Measurements from ENCODE around the gene CMC1. TPM values are rescaled to one million over a fixed set of nuclear protein-coding genes. Genes with fewer than 3 reads are reported as not detected.
"Not testable (repeated sequence)": the region's sequence is repeated elsewhere in the genome, so short reads cannot be mapped to it uniquely, and the experiment has no call there.

The CMC1 gene
- total RNA-seq, 4 donors from 2014 or later: 7.0 to 39.6 (median 16.1) TPM

DNA sequence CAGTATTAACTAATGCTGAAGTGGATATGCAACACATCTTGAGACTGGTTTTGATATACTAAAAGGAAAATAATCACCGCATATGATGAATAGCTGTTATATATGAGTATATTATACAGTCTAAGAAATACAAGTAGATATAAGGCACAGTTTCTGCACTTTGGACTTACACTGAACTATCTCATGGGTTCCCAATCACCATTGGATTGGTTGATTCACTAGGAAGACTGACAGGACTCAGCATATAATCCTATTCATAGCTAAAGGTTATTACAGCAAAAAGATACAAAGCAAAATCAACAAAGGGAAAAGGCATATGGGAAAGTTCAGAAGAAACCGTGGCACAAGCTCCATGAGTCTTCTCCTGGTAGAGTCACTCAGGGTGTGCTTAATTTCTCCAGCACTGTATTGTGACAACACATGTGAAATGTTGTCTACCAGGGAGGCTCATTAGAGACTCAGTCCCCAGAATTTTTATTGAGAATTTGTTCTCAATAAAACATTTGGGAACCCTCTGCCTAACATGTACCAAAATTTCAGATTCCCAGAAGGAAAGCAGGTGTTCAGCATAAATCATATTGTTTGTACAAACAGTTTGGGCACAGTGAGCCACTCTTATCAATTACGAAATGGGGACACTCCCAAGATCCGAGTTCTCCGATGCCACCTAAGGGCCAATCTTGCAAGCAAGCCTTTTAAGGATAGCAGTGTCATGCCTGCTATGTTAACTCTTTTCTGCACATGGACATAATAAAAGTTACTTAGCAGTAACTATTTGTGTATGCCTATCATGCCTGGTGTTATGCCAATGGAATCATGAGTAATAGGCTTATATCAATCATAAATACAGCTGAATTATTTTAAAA is 26.8 kb downstream of the CMC1 start:
- Histone ChIP-seq H3K27ac (no peak overlapping the region), H3K4me1 (no peaks in the 10 kb centered on the region), H3K36me3 (peaks cover 0 to 27% (median 0%) of the 10 kb centered on the region in 3 donors), H3K27me3 (no peaks in the 10 kb centered on the region), H3K4me3 (no peak overlapping the region), H3K9me3 (peaks cover 0 to 7% (median 3%) of the 10 kb centered on the region in 4 donors)
- TF ChIP-seq POLR2A (IDR thresholded peaks at IDR 0.05): no peak
- TF ChIP-seq, protein P1, sequence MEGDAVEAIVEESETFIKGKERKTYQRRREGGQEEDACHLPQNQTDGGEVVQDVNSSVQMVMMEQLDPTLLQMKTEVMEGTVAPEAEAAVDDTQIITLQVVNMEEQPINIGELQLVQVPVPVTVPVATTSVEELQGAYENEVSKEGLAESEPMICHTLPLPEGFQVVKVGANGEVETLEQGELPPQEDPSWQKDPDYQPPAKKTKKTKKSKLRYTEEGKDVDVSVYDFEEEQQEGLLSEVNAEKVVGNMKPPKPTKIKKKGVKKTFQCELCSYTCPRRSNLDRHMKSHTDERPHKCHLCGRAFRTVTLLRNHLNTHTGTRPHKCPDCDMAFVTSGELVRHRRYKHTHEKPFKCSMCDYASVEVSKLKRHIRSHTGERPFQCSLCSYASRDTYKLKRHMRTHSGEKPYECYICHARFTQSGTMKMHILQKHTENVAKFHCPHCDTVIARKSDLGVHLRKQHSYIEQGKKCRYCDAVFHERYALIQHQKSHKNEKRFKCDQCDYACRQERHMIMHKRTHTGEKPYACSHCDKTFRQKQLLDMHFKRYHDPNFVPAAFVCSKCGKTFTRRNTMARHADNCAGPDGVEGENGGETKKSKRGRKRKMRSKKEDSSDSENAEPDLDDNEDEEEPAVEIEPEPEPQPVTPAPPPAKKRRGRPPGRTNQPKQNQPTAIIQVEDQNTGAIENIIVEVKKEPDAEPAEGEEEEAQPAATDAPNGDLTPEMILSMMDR (IDR thresholded peaks at IDR 0.05): peak in 3 of 6 experiments; percentile 33 to 56 (median 36)
- DNase-seq: peak in 1 of 3 donors; percentile 64

DNA sequence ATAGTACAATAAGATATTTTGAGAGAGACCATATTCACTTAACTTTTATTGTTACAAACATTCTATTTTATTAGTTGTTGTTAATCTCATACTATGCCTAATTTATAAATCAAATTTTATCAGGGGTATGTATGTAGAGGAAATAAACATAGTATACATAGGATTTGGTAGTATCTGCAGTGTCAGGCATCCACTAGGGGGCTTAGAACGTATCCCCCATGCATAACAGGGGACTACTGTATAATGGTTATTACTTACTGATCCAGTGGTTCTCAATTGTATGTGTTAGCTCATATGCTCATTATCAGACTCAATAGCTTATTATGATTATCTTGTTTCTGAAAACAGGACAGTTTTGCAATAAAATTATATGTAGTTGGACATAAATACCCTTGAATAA is 27.6 kb downstream of the CMC1 start:
- peaks cover 0 to 32% (median 0%) of the 10 kb centered on the region in 3 donors for H3K36me3 ChIP-seq
- no peak for DNase-seq
- no peak for TF ChIP-seq POLR2A (IDR thresholded peaks at IDR 0.05)
- TF ChIP-seq, protein P1 (IDR thresholded peaks at IDR 0.05): no peak
- H3K9me3 ChIP-seq: peaks cover 0 to 7% (median 3%) of the 10 kb centered on the region in 4 donors
- no peaks in the 10 kb centered on the region for H3K27me3 ChIP-seq
- no peak overlapping the region for H3K27ac ChIP-seq
- H3K4me1 ChIP-seq: no peaks in the 10 kb centered on the region
- no peak overlapping the region for H3K4me3 ChIP-seq

DNA sequence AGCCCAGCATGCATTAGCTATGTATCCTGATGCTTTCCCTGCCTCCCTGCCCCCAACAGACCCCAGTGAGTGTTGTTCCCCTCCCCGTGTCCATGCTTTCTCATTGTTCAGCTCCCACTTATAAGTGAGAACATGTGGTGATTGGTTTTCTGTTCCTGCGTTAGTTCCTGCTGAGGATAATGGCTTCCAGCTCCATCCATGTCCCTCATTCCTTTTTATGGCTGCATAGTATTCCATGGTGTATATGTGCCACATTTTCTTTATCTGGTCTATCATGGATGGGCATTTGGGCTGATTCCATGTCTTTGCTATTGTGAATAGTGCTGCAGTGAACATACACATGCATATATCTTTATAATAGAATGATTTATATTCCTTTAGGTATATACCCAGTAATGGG is 28.5 kb downstream of the CMC1 start:
- not testable (repeated sequence) for H3K27me3 ChIP-seq, DNase-seq, H3K9me3 ChIP-seq, H3K4me3 ChIP-seq, H3K27ac ChIP-seq, H3K4me1 ChIP-seq
- H3K36me3 ChIP-seq: peaks cover 0 to 36% (median 0%) of the 10 kb centered on the region in 3 donors

DNA sequence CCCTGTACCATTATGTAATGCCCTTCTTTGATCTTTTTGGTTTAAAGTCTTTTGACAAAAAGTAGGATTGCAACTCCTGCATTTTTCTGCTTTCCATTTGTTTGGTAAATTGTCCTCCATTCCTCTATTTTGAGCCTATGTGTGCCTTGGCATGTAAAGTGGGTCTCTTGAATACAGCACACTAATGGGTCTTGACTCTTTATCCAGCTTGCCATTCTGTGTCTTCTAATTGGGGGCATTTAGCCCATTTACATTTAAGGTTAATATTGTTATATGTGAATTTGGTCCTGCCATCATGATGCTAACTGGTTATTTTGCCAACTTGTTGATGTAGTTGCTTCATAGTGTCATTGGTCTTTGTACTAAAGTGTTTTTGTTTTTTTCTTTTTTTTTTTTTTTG is 32.4 kb downstream of the CMC1 start:
- Histone ChIP-seq H3K36me3 (peaks cover 0 to 36% (median 0%) of the 10 kb centered on the region in 3 donors), H3K27me3 (no peaks in the 10 kb centered on the region), H3K9me3 (peaks cover 0 to 7% (median 3%) of the 10 kb centered on the region in 4 donors), H3K4me3 (no peak overlapping the region), H3K4me1 (no peaks in the 10 kb centered on the region), H3K27ac (no peak overlapping the region)
- TF ChIP-seq, protein P1 (IDR thresholded peaks at IDR 0.05): no peak
- TF ChIP-seq POLR2A (IDR thresholded peaks at IDR 0.05): no peak
- no peak for DNase-seq

DNA sequence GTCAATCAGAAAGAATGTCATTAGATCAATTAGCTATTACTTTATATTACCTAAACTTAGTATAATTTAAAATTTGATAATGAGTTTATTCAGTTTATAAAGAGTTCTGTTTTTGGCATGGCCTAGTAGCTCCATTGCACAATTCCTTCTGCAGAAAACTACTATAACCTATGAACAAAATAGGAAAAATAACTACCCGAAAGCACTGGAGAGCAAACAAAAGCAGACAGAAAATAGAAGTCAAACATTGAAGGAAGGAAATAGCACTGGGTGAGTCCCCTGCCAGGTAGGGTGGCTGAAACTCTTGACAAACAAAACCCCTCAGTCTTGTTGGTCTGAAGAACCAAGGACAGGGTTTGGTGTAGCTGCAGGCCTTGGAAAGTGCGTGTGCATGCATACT is 37.5 kb downstream of the CMC1 start:
- H3K4me3 ChIP-seq: no peak overlapping the region
- H3K27me3 ChIP-seq: no peaks in the 10 kb centered on the region
- no peak for TF ChIP-seq POLR2A (IDR thresholded peaks at IDR 0.05)
- TF ChIP-seq, protein P1 (IDR thresholded peaks at IDR 0.05): no peak
- H3K27ac ChIP-seq: no peak overlapping the region
- H3K4me1 ChIP-seq: no peaks in the 10 kb centered on the region
- peaks cover 0 to 4% (median 0%) of the 10 kb centered on the region in 3 donors for H3K36me3 ChIP-seq
- DNase-seq: no peak
- no peaks in the 10 kb centered on the region for H3K9me3 ChIP-seq

DNA sequence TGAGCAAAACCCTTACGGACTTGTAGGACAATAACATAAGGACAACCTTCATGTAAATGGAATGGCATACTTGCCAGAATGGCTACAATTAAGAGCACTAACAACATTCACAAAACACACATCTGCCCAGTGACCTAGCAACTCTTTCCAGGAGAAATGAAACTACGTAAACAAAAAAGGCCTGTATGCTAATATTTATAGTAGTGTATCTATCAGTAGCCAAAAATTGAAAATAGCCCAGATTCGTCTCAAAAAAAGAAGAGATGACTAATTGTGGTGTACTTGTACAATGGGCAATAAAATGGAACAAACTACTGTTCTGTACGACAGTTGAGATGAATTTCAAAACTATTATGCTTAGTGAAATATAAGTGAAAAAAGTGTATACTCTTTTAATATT is 38.4 kb downstream of the CMC1 start:
- Histone ChIP-seq H3K9me3 (no peaks in the 10 kb centered on the region), H3K4me3 (no peak overlapping the region), H3K4me1 (no peaks in the 10 kb centered on the region), H3K36me3 (peaks cover 0 to 2% (median 0%) of the 10 kb centered on the region in 3 donors), H3K27me3 (no peaks in the 10 kb centered on the region), H3K27ac (no peak overlapping the region)
- no peak for DNase-seq
- TF ChIP-seq, protein P1 (IDR thresholded peaks at IDR 0.05): no peak
- TF ChIP-seq POLR2A (IDR thresholded peaks at IDR 0.05): no peak

Data from Peyer's patch (tissue), 4 donors.